Bronchial epithelial cell (primary cell): ENCODE measurements around the gene TNKS1BP1. TPM values are rescaled to one million over a fixed set of nuclear protein-coding genes. Genes with fewer than 3 reads are reported as not detected.

Experiments used
- DNase-seq: peaks from one replicate; pipeline ENCODE4 v3.0.0-alpha.2; 2010; ENCODE audit warnings: low read depth
- FAIRE-seq: peaks from 2 replicates; lab custom pipeline; 2011; peaks lifted over from hg19 to GRCh38; lab: Jason Lieb, UNC
- H3K27me3 ChIP-seq: 2 replicates; pipeline ENCODE4 v1.5.1; 2011; ENCODE audit warnings: low read length; ENCODE audit not compliant: control insufficient read depth, insufficient read depth
- H3K36me3 ChIP-seq: 2 replicates; pipeline ENCODE4 v1.5.1; 2011; ENCODE audit warnings: low read length; ENCODE audit not compliant: control insufficient read depth, insufficient read depth
- H3K4me3 ChIP-seq: 2 replicates; pipeline ENCODE4 v1.5.1; 2011; ENCODE audit warnings: mild to moderate bottlenecking, low read depth, low read length, control low read depth
- CTCF ChIP-seq: IDR thresholded peaks from 2 replicates; pipeline ENCODE4 v1.5.1; 2011; ENCODE audit warnings: mild to moderate bottlenecking, moderate library complexity, low read length, control low read depth, inconsistent platforms; ENCODE audit not compliant: insufficient read depth, severe bottlenecking
- total RNA-seq: library from RNA; depleted of rRNA; stranded (reverse); fragments of >200 nt; gene quantifications from 2 replicates; pipeline ENCODE4 v1.2.1, GENCODE V29; 2014

TNKS1BP1 gene
- total RNA-seq, 1 donor from 2014 or later: 67.9 TPM

- FAIRE-seq (no peak), DNase-seq (no peak)
- no peak for TF ChIP-seq CTCF
- no peak overlapping the region for H3K4me3 ChIP-seq
- H3K36me3 ChIP-seq: no peaks in the 10 kb centered on the region
- no peaks in the 10 kb centered on the region for H3K27me3 ChIP-seq
These were observed 49.2 kb downstream of the TNKS1BP1 start for GRCh38 chr11:57275582-57275981.

GRCh38 chr11:57274904-57275498 lies 49.8 kb downstream of the TNKS1BP1 start:
- no peaks in the 10 kb centered on the region for H3K27me3 ChIP-seq
- no peak for FAIRE-seq
- peak; percentile 54 for DNase-seq
- H3K4me3 ChIP-seq: no peak overlapping the region
- TF ChIP-seq CTCF: no peak
- H3K36me3 ChIP-seq: no peaks in the 10 kb centered on the region

GRCh38 chr11:57273448-57274058 lies 51.2 kb downstream of the TNKS1BP1 start:
- FAIRE-seq: peak; percentile 97
- DNase-seq: peak; percentile 96
- no peak for TF ChIP-seq CTCF
- H3K4me3 ChIP-seq: no peak overlapping the region
- H3K27me3 ChIP-seq: no peaks in the 10 kb centered on the region
- no peaks in the 10 kb centered on the region for H3K36me3 ChIP-seq

GRCh38 chr11:57269571-57270021 lies 55.2 kb downstream of the TNKS1BP1 start:
- Histone ChIP-seq H3K27me3 (no peaks in the 10 kb centered on the region), H3K4me3 (no peak overlapping the region), H3K36me3 (no peaks in the 10 kb centered on the region)
- no peak for TF ChIP-seq CTCF
- DNase-seq (no peak), FAIRE-seq (no peak)

GRCh38 chr11:57266157-57266556 lies 58.6 kb downstream of the TNKS1BP1 start:
- no peak for TF ChIP-seq CTCF
- no peak for FAIRE-seq

More at GRCh38 chr11:57266157-57266556, 58.6 kb downstream of the TNKS1BP1 start:
- no peak for DNase-seq
- Histone ChIP-seq H3K27me3 (no peaks in the 10 kb centered on the region), H3K36me3 (no peaks in the 10 kb centered on the region), H3K4me3 (no peak overlapping the region)
